ENCODE results near the gene ADD1.
A peak's percentile ranks its signal among the peaks of the same experiment; 100 is the strongest.

Gene ADD1

DNA sequence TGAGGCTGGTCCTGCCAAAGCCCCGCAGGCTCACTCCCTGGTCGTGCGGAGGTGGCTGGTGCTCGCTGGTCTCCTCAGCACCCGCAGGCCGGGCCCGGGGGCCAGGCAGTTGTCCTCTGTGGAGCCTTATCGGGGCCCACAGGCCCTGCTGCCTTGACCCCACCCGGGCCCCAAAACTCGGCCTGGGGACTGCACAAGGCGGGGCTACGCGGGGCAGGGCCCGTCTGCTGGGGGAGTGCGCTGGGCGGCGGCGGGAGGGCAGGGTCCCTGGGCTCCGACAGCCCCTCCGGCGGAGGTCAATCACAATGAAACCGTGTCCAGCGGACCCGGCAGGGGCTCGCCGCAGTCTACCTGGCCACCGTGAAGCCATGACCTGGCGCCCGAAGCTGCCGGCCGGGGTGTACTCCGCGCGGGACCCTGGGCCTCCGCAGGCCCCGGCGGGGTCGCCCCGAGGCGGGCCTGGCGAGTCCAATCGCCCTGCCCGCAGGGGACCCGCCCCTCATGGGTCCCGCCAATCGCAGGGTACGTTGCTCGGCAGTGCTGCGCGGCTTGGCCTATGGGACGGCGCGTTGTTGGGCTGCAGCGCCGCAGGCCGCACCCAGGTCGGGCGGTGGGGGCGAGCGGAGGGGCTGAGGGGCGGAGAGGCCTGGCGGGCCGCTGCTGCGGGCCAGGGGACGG lies at the start of gene ADD1:
Gene ADD1 (plus strand): TSS at position 582 of the 678 bp plus-strand sequence. CDS start 32,072 bp downstream, outside the sequence.
- DNase-seq = peak; percentile 99

DNA sequence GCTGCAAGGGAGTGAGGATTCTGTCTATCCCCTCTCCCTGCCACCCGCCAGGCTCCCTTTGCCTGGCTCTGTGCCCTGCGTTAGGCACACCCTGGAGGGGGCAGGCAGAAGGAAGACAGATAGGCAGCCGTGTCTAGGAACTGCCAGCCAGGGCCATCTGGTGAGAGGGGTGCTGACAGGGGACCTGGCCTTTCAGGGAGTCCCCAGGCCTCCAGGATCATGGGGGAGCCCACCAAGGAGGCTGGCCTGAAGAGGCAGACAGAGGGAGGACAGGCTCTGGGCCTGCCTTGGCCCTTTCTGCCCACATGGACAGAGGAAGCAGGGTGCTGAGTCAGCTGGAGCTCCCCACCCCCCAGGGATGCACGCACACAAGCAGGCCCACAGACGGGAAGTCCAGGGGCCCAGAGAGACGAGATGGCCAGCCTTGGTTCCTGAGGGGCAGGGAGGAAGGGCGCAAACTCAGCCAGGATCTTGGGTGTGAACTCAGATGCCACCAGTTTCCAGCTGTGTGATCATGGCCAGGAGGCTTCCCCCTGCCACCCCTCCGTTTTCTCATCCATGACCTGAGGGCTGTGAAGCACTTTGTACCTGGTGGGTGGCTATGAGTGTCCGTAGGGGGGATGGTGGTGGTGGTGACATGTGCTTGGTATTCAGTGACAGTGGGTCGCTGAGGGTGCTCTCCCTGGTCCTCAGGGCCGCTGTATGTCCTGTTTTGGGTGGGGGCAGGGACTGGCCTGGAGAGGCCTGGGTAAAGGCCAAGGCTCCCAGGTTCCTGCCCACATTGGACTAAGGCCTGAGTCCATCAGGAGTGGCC lies 49.0 kb upstream of the ADD1 start:
- DNase-seq = no peak

DNA sequence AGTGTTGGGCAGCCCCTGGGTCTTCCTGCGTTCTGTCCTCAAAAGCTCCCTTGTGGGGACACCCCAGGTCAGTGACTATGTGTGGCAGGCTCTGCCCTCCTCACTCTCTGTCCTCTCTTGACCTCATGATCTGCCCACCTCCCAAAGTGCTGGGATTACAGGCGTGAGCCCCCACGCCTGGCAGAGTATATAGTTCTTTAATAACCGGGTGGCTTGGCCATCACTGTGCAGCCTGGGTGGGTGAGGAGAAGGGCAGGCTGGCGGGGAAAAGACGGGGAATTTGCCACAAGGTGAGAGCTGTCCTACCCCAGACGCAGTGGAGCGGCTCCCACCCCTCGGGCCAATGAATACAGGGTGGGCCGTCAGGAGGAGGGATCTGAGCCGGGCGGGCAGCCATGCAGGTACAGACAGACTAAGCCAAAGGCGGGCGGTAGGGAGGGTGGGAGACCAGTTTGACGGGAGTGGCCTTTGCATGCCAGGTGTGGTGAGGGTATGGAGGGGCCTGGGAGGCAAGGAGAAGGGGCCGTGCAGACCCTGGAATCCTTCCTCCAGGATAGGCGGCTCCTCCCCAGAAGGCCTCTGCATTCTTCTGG lies 48.2 kb upstream of the ADD1 start:
- no peak for DNase-seq

DNA sequence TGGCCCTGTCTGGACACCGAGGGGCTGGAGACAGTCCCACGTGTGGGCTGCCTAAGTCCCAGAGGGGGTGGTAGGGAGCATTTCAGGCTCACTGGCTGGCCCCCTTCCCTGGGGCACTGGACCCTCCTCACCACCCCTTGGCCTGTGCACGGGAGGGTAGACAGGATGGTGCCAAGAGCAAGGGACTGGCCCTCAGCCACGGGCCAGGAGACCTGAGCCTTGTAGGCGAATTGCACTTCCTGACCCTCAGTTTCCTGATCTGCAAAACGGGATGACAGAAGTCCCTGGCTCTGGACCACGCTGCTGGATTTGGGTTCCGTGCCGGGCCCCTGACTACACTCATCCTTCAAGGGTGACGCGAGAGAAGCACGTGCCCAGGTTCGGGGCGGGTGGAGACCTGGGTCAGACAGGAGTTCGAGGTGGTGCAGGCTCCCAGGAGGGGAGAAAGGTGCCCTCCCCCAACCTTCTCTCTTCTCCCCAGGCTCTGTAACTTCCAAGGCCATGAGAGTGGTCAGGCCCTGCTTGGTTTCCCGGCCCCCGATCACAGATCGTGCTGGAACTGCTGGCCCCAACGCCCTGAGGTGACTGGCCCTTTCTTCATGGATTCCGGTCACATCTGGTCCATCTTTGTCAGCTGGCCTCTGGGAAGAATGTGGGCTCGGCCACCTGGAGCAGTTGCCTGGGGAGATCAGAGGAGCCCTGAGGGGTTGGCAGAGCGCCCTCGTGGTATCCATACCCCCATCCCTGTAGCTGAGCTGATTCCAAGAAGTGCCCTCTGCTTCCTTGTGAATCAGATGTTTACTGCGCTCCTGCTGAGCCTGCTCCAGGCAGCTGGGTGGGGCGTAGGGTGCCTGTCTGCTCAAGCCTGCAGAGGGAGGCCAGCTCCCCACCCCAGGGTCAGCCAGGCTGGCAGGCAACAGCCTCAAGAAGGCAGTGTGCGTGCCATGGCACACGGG lies 47.5 kb upstream of the ADD1 start:
- DNase-seq = no peak

- no peak for DNase-seq
These were observed 46.6 kb upstream of the ADD1 start for GRCh38 chr4:2796849-2797544.

DNA sequence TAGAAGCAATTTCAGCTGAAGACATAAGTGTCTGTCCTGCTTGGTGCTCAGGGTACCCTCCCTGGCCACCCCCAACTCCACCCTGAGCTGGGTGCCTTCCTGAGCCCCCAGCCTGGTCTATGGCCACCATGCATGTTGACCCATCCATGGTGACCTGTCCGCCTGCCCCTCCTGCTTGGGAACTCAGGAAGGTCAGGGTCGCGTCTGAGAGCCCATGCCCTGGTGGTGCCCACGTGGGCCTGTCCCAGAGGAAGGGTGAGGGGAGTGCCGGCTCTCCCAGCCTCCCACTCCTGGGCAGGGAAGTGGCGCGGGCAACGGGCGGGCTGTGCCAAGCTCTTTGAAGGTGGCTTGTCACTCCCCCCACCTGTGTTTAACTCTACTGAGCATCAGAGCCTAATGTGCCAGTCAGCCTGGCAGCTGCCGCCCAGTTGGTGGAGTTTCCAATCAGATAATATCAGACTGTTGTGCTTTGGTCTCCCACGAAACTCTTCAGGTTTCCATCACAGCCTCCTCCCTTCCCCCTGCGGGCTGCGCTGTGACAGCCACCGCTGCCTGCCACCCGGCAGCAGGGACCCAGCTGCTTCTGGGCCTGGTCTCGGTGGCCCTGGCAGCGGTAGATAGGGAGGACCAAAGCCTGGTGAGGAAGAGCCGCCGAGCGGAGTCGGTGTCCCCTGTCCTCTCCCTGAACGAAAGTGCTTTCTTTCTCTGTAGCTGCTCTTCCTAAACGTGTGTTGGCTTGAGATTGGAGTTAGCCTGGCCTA lies 45.9 kb upstream of the ADD1 start:
- no peak for DNase-seq

GRCh38 chr4:2798399-2799223 lies 45.0 kb upstream of the ADD1 start:
- no peak for DNase-seq

DNA sequence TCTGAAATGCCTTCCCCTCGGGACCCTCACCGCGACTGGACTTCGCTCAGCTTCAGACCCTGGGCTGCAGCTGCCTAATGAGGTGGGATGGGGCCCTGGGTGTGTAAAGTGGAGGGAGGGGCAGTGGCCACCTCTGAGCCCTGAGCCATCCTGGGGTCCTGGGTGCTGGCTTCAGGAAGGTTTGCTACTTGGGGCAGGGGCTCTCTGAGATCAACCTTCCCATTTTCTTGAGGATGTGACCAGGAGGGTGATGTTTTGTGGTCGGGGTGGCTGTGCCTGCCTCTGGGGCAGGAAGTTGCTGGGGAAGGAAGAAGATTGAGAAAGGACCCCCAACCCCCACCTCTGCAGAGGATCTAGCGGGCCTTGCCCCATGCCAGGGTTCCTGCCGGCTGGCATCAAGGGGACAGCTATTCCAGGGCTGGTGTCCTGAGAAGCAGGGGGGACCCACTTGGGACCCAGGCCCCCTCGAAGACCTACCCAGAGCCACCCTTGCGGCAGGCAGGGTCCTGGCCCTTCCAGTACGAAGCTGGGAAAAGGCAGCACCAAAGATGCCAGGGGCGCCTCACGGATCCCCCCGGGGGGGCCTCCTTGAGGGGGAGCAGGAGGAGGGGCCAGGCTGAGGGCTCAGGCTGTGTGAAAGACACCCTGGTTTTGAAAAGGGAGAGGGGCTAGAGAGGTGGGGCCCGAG lies 44.3 kb upstream of the ADD1 start:
- no peak for DNase-seq

DNA sequence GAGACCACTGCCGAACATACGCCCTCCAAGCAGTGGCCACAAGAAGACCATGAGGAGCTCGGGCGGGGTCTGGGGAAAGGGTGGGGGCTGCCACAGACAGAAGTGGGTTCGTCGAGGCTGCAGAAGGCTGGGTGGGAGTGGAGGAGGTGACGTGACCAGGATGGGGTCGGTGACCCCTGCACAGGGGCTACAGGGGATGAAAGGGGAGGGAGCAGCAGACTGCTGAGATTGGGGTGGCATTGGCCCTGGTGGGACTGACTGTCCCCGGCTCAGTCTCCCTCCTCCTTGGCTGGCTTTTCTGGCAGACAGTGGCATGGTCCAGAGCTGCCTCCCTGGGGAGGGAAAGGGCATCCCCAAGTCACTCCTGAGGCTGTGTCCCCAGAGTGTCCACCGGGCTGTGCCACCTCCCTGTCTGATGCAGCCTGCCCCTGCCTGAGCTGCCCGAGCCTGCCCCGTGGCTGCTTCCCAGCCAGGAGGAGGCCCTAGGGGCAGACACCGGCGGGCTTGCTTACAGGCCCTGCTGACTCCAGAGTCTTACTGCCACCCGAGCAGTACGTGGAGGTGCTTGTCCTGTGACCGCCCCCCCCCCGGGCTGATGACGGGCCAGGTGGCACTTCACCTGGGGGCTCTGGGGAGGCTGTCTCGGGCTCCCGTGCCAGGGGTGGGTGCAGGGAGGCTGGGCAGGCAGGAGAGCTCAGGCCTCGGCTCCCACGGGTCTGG lies 43.5 kb upstream of the ADD1 start:
- no peak for DNase-seq

DNA sequence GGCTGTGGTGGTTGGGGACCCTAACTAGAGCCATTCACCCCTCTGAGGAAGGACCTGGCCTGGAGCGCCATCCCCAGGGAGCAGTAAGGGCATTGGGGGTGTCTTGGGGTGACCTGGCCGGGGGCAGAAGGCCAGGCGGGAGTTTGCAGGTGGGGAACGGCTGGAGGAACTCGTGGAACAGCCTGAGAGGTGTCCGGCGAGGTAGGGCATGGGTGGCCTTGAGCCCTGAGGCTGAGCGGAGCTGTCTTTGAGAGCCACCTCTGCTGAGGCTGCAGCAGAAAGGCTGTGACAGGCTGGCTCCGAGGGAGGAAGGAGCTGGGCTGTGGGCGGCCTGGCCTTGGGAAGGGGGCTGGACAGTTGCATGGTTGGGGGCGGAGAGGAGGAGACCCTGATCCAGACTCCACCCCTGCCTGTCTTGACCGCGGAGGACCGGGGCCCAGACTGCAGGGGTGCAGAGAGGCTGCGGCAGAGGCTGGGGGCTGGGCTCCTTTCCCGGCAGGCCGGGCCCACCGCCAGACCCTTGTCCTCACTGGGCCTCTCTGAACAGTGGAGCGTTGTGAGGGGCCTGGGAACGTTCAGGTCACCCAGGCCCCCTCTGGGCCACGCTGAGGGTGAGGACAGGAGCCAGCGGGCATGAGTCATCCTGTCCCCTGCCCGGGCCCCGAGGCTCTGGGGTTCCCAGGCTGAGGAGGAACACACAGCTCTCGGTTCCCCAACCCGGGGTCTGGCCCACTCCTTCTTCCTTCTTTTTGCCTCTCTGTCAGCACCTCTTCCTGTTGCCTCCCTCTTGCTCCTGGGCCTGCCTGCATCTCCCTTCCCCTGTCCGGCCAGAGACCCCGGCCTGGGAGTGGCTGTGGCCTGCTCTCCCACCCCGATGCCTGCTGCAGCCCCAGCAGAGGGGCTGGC lies 42.7 kb upstream of the ADD1 start:
- DNase-seq = peak; percentile 88

DNA sequence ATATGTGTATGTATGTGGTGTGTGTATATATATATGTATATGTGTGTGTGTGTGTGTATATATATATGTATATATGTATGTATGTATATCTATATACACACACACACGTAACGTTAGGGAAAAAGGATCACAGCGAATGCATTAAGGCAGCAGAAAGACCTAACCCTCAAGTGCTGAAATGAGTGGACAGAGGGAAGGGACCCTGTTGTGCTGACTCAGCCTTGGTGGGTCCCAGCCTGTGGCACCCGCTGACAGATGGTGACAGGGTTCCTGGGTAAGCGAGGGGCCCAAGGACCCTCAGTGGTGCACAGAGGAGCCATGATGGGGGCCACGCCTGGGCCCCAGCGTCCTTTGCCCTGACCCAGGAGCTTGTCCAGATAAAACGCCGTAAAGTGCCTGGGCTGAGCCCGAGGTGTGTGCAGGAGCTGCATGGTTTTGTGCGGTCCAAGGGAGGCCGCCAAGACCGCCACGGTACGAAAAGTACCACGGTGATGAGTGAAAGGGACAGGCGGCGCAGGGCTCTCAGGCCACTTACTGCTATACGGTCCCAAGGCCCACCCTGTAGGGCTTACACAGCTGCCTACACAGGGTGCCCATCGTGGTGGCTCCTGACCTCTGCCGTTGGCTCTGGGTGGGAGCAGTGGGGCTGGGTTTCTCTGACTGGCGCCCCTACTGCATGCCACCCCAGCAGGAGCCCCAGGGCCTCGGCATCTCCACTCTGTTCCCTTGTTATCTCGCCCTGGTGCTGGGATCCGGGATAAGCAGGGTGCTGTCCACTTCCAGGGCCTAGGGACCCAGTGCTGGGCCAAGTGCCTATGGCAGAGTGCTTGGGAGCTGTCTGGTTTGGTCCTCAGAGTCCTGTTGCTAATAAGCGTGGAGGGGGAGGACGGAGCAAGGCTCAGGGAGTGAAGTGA lies 40.8 kb upstream of the ADD1 start:
- DNase-seq = no peak

DNA sequence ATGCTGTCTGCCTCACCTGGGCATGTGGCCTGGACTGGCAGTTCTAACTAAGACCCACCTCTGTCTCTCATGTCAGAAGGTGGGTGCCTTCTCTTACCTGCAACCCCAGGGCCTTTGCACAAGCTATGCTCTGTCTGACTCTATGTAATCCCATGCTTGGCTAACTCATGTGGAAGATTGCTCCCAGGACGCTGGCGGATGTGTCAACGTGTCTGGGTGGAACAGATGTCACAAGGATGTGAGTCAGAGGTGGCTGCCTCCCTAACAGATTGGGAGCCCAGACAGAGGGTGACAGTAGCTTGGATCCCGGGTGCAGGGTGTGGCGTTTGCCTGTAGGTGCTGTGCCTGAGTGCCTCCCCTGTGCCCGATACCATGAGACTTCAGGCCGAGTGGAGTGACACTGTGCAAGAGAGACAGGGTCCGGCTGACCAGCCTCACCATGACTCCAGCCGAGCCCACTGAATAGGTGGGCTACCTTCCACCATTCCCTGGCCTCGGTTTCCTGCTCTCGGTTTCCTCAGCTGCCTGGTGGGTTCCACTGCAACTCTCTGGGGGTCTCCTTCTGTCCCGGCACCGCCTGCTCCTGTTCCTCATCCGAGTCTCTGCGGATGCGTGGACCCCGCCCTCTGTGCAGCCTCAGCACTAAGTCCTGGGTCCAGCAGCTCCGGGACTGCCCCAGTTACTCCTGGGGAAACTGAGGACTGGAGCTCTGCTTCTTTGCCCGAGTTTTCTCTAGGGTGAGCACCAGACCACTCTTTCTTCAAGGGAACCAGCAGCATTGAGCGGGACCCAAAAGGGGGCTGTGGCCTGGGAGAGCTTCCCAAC lies 39.8 kb upstream of the ADD1 start:
- no peak for DNase-seq

DNA sequence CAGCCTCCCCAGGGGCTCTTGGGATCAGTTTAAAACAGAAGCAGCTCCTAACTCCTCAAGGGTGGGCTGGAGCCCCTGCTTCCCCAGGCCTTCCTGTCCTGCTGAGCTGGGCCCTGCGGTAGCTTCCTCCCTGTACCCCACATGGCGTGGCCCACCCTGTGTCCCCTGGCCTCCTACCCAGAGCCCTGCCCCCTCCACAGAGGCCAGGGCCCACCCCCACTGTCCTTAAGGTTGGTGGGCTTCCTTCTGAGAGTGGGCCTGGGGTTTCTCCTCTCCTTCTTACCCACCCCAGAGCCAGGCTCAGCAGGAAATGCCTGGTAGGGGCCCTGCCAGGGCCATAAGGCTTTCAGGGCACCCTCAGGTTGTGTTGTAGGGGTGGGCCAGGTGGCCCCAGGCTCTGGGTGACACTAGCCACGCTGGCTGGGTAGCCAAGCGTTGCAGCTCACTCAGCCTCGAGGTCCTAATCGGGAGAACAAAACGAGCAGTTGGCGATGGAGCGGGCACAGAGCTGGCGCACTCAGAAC lies 39.1 kb upstream of the ADD1 start:
- DNase-seq = no peak

DNA sequence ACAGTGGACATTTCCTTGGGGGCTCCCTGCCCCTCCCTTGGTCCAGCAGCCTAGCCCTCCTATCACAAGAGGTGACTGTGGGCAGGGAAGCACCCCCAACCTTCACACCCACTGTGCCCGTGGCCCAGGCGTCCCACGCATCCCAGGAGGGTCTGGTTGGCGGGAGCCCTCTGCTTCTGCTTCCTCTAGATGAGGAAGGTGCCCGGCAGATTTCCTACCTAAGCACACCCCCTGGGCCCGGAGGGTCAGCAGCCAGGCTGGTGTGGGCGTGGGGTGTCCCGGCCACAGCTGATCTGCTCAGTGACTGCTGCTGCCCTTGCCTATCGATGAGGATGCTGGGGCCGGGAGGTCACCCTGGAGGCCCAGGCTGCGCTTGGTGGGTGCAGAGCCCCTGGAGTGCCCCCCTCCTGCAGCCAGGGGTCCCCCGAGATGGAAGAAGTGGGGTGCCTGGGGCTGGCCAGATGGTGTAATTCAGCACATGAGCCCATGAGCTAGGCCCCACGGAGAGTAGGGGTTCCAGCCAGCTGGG lies 38.6 kb upstream of the ADD1 start:
- no peak for DNase-seq

DNA sequence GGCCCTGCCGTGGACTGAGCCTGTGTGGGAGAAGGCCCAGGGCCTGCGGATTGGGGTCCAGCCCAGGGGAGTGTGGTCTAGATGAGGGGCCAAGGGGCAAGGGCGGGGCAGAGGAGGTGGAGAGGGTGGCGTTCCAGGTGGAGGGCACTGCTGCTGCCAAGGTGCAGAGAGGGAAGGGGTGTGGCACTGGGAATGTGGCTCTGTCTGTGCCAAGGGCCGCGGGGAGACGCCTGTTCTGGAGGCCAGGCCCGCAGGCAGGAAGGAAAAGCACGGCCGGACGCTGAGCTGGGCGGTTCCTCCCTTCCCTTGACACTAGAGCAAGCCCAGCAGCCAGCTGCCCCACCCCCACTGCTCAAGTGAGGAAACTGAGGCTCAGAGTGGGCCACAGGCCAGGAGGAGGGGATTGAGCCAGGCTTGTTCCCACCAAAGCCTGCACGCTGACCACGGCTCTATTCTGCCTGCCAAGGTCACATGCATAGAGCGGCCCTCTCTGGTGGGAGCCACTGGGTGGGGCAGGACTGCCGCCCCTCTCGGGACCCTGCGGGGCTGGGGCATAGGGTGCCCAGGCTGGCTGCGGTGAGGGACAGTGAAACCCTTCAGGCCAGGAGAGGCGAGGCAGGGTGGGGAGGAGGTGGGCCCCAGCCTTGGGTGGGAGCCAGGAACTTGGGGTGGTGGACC lies 37.8 kb upstream of the ADD1 start:
- no peak for DNase-seq
